ENCODE data around the gene GYS2.

Gene GYS2

DNA sequence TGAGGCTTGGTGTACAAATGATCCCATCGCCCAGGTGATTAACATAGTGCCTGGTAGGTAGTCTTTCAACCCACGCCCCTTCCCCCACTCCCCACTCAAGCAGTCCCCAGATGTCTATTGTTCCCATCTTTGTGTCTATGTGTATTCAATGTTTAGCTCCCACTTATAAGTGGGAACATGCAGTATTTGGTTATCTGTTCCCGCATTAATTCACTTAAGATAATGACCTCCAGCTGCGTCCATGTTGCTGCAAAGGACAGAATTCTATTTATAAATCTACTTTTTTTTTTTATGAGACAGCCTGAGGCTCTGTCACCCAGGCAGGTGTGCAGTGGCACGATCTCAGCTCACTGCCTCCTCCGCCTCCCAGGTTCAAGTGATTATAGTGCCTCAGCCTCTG is 62.9 kb downstream of the GYS2 start:
- TF ChIP-seq, protein P1, sequence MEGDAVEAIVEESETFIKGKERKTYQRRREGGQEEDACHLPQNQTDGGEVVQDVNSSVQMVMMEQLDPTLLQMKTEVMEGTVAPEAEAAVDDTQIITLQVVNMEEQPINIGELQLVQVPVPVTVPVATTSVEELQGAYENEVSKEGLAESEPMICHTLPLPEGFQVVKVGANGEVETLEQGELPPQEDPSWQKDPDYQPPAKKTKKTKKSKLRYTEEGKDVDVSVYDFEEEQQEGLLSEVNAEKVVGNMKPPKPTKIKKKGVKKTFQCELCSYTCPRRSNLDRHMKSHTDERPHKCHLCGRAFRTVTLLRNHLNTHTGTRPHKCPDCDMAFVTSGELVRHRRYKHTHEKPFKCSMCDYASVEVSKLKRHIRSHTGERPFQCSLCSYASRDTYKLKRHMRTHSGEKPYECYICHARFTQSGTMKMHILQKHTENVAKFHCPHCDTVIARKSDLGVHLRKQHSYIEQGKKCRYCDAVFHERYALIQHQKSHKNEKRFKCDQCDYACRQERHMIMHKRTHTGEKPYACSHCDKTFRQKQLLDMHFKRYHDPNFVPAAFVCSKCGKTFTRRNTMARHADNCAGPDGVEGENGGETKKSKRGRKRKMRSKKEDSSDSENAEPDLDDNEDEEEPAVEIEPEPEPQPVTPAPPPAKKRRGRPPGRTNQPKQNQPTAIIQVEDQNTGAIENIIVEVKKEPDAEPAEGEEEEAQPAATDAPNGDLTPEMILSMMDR (IDR thresholded peaks at IDR 0.05; ENCODE audit: low read depth, low read length): no peak
- peaks cover 3% of the 10 kb centered on the region; the same call in 1 of the 2 replicates for H3K27me3 ChIP-seq
- H3K4me3 ChIP-seq (ENCODE audit: low read depth, low read length): no peak overlapping the region
- DNase-seq: peak; percentile 10
- no peaks in the 10 kb centered on the region for H3K9me3 ChIP-seq
- no peaks in the 10 kb centered on the region for H3K36me3 ChIP-seq
- no peaks in the 10 kb centered on the region for H3K4me1 ChIP-seq

DNA sequence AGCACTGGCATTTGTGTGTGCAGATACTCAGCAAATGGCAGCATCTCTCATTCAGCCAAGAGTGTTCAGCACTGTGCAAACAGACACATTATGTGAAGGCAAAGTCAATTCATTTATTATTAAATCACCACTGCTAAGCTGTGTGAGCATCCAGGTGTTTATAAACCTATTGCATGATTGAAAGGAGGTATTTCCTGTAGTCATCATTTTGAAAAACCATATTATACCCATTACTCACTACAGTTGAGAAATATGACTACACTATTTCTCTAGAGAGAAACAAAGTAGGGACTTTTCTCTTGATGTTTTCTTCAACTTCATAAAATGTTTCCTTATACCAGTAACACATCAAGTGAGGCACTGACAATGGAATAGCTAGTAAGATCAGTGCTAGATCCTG is 64.8 kb downstream of the GYS2 start:
- Histone ChIP-seq H3K4me1 (no peaks in the 10 kb centered on the region), H3K36me3 (no peaks in the 10 kb centered on the region), H3K4me3 (ENCODE audit: low read depth, low read length) (no peak overlapping the region), H3K27me3 (peaks cover 15% of the 10 kb centered on the region), H3K9me3 (no peaks in the 10 kb centered on the region)
- DNase-seq: no peak
- TF ChIP-seq, protein P1 (IDR thresholded peaks at IDR 0.05; ENCODE audit: low read depth, low read length): no peak

DNA sequence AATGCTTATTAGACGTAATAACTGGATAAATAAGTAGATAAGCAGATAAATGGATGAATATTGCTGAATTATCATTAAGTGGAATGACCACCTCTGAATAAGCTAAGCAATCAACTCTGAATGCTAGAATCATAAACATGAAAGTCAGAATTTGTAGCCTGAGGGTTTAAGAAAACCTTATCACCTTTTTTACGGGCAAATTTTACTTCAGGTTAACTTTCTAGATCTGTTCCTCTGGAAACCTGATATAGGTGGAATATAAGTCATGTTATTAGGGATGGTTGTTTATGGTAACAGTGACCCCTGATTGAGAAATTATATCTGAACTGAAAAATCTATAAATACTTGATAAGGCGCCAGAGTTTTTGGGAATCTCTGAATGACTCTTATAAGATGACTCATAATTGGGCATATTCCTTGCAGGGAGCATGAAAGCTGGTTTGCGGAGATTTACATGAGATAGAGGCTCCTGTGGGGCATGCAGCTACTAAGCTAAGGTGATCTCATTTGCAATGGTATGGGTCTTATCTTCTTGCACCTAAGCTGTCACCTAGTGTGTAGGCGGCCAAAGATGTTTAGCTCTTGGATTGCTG is 66.5 kb downstream of the GYS2 start:
- Histone ChIP-seq H3K27me3 (peaks cover 18% of the 10 kb centered on the region), H3K36me3 (no peaks in the 10 kb centered on the region), H3K4me3 (ENCODE audit: low read depth, low read length) (no peak overlapping the region), H3K9me3 (no peaks in the 10 kb centered on the region), H3K4me1 (no peaks in the 10 kb centered on the region)
- DNase-seq: no peak
- TF ChIP-seq, protein P1 (IDR thresholded peaks at IDR 0.05; ENCODE audit: low read depth, low read length): no peak

DNA sequence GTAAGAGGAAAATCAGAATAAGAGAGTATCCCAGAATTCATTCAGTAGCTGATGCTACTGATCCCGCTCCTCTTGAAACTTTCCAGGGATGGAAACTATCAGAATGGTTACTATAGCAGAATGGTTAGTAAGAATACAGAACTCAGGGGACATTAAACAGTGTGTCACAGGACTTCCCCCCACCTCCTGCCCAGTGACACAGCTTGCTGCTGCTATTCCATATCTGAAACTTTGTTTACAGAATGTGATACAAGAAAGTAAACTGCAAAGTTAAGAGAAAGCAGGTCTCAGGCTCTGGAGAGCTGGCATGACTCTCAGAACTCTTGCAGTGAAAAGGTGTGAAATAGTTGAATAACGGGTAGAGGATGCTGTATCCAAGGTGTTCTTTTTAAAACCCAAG is 75.2 kb downstream of the GYS2 start:
- Histone ChIP-seq H3K4me3 (ENCODE audit: low read depth, low read length) (no peak overlapping the region), H3K36me3 (no peaks in the 10 kb centered on the region), H3K27me3 (peaks cover 72% of the 10 kb centered on the region), H3K4me1 (no peaks in the 10 kb centered on the region), H3K9me3 (no peaks in the 10 kb centered on the region)
- DNase-seq: no peak
- TF ChIP-seq, protein P1 (IDR thresholded peaks at IDR 0.05; ENCODE audit: low read depth, low read length): no peak

DNA sequence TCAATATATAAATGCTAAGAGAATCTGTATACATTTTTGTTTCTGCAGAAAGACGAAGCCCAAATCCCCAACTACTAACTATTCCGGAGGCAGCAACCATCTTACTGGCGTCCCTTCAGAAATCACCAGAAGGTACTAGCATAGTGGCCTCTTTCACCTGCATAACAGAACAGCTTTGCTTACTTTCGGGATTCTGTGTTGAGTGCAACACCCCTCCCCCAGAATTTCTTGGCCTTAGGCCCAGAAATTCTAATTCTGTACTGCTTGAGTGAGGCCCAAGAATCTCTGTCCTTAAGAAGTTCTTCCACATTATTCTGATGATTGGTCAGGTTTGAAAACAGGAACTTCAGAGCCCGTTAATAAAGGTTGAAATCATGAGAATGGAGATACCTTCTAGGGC is 75.7 kb downstream of the GYS2 start:
- no peak for DNase-seq
- Histone ChIP-seq H3K27me3 (peaks cover 72% of the 10 kb centered on the region), H3K9me3 (no peaks in the 10 kb centered on the region), H3K36me3 (no peaks in the 10 kb centered on the region), H3K4me3 (ENCODE audit: low read depth, low read length) (no peak overlapping the region), H3K4me1 (no peaks in the 10 kb centered on the region)
- TF ChIP-seq, protein P1 (IDR thresholded peaks at IDR 0.05; ENCODE audit: low read depth, low read length): no peak

DNA sequence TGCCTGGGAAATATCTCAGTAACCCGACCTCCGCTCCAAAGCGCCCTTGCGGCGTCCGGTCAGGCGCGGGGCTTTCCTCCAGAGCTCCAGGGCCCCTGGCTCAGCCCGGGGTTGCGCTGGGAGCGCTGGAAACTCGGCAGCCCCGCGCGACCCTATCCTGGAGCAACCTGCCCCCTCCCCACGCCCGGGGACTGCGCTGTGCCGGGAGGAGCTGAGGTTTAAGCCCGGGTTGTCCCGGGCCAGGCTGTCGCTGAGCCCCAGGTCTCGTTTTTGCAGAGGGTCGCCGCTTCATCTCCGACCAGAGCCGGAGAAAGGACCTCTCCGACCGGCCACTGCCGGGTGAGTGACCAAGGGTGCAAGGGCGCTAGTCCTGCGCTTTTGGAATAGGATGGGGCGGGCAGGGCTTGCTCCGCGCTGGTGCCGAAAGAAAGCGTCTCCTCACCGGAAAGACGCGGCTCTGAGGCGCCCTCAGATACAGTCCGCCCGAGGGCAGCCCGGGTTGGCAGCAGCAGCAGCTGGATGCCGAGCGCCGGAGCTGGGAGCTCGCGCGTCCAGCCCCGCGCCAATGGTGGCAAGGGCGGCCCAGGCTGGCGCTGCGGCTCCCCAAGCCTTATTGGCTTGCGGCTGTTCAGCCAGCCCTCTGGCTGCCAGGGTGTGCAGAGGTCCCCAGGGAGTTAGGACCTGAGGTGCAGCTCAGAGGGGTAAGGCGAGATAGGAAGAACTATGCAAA is 77.0 kb downstream of the GYS2 start:
- no peaks in the 10 kb centered on the region for H3K4me1 ChIP-seq
- H3K9me3 ChIP-seq: no peaks in the 10 kb centered on the region
- TF ChIP-seq, protein P1 (IDR thresholded peaks at IDR 0.05; ENCODE audit: low read depth, low read length): no peak
- H3K27me3 ChIP-seq: peaks cover 65% of the 10 kb centered on the region
- peak; percentile 75 for DNase-seq
- H3K36me3 ChIP-seq: no peaks in the 10 kb centered on the region
- H3K4me3 ChIP-seq (ENCODE audit: low read depth, low read length): peak overlapping the region; percentile 59

Measured in BE2C (cell line).